ENCODE measurements around the gene CFAP46.

DNA sequence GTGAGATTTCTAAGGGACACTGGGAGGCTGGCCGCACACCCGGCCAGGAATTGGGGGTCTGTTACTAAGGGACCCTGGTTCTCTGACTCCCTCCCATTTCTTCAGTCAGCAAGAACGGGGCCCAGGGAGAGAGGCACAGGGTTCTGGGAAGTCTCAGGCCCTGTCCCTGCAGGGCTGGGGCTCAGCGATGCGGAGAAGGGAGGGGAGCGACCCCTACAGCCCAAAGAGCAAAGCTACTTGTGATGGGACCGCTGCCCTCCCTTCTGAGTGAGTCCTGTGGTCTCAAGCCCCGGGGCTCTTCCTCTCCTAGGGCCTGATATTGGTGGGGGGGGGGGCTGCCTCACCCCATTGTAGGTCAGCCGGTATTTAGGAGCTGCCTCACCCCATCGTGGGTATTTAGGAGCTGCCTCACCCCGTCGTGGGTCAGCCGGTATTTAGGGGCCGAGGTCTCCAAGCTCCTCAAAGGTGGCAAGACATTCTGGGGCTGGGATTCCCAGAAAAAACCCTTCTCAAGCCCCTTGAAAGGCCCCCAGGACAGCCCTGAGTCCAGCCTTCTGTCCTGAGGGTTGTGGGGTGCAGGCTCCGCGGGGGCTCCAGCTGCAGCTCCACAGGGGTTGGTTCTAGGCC lies 139.6 kb downstream of the CFAP46 start:
- TF ChIP-seq, protein P1, sequence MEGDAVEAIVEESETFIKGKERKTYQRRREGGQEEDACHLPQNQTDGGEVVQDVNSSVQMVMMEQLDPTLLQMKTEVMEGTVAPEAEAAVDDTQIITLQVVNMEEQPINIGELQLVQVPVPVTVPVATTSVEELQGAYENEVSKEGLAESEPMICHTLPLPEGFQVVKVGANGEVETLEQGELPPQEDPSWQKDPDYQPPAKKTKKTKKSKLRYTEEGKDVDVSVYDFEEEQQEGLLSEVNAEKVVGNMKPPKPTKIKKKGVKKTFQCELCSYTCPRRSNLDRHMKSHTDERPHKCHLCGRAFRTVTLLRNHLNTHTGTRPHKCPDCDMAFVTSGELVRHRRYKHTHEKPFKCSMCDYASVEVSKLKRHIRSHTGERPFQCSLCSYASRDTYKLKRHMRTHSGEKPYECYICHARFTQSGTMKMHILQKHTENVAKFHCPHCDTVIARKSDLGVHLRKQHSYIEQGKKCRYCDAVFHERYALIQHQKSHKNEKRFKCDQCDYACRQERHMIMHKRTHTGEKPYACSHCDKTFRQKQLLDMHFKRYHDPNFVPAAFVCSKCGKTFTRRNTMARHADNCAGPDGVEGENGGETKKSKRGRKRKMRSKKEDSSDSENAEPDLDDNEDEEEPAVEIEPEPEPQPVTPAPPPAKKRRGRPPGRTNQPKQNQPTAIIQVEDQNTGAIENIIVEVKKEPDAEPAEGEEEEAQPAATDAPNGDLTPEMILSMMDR (IDR thresholded peaks at IDR 0.05) = no peak
- TF ChIP-seq EP300 (IDR thresholded peaks at IDR 0.05) = no peak

Measured in ovary (tissue), 3 donors.